Hematopoietic multipotent progenitor cell treated with erythropoietin and hydrocortisone succinate and interleukin-3 and kit ligand, for 4 days (in vitro differentiated cells): Measurements from ENCODE around the gene PI4K2A.
"Not testable (repeated sequence)": the region's sequence is repeated elsewhere in the genome, so short reads cannot be mapped to it uniquely, and the experiment has no call there.

Experiments used
- DNase-seq: peaks from one replicate; pipeline ENCODE4 v3.0.0-alpha.2; 2015

PI4K2A gene

GRCh38 chr10:97632949-97633884 is 7.3 kb upstream of the PI4K2A start, which contains the start of gene MORN4:
Gene MORN4, minus strand, starts transcription at chr10:97633500. Its CDS starts 13,847 bp downstream, at chr10:97619653.
- peak; percentile 97 for DNase-seq

- DNase-seq, result peak; percentile 64
Observed at GRCh38 chr10:97633921-97634320, 6.5 kb upstream of the PI4K2A start.

GRCh38 chr10:97635577-97635976 is 4.9 kb upstream of the PI4K2A start:
- no peak for DNase-seq

GRCh38 chr10:97639090-97639489 is 1.4 kb upstream of the PI4K2A start:
- not testable (repeated sequence) for DNase-seq

- peak; percentile 55 for DNase-seq
Observed at GRCh38 chr10:97640868-97641811, 669 bp downstream of the PI4K2A start.

- not testable (repeated sequence) for DNase-seq
Observed at GRCh38 chr10:97642471-97643159, 2.1 kb downstream of the PI4K2A start.

GRCh38 chr10:97643441-97643985 is 3.0 kb downstream of the PI4K2A start:
- no peak for DNase-seq

GRCh38 chr10:97644936-97645335 is 4.5 kb downstream of the PI4K2A start:
- no peak for DNase-seq

GRCh38 chr10:97647556-97647955 is 7.1 kb downstream of the PI4K2A start:
- no peak for DNase-seq

- peak; percentile 86 for DNase-seq
Observed at GRCh38 chr10:97648562-97649404, 8.3 kb downstream of the PI4K2A start.

- not testable (repeated sequence) for DNase-seq
Observed at GRCh38 chr10:97649405-97649750, 8.9 kb downstream of the PI4K2A start.

GRCh38 chr10:97650726-97651125 is 10.3 kb downstream of the PI4K2A start:
- no peak for DNase-seq

- no peak for DNase-seq
Observed at GRCh38 chr10:97651773-97652172, 11.3 kb downstream of the PI4K2A start.

GRCh38 chr10:97656777-97657176 is 16.3 kb downstream of the PI4K2A start:
- DNase-seq, result no peak

GRCh38 chr10:97659589-97659988 is 19.1 kb downstream of the PI4K2A start:
- peak; percentile 47 for DNase-seq

GRCh38 chr10:97664282-97664850 is 23.9 kb downstream of the PI4K2A start:
- DNase-seq, result peak; percentile 92

GRCh38 chr10:97666992-97667391 is 26.5 kb downstream of the PI4K2A start:
- no peak for DNase-seq

- DNase-seq, result no peak
Observed at GRCh38 chr10:97667463-97667862, 27.0 kb downstream of the PI4K2A start.

GRCh38 chr10:97669571-97669970 is 29.1 kb downstream of the PI4K2A start:
- no peak for DNase-seq

GRCh38 chr10:97673736-97674525 is 33.5 kb downstream of the PI4K2A start:
- DNase-seq, result peak; percentile 87
